ENCODE measurements around the gene RHOA.
"Not testable (repeated sequence)": the region's sequence is repeated elsewhere in the genome, so short reads cannot be mapped to it uniquely, and the experiment has no call there.

RHOA gene

DNA sequence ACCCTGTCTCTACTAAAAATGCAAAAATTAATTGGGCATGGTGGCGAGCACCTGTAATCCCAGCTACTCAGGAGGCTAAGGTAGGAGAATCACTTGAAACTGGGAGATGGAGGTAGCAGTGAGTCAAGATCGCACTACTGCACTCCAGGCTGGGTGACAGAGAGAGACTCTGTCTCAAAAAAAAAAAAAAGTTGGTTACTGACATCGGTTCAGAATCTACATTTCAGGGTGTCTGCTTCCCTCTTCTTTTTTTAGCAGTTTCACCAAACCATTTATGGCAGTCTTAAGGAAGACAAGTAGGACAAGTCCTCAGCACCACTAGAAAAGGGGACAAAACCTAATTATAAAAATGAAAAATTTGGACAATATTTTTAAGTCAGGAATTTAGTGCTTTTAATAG, 68.6 kb downstream of the RHOA start:
- CTCF ChIA-PET: interaction anchor here (0.7 to 1.4 kb wide), 2 partner anchors 10 to 86 kb away, joined by 3 to 4 read pairs; partner anchors contain the start of gene NICN1
- Mint-ChIP-seq H3K27ac (peak overlapping the region; percentile 45), H3K4me3 (no peak overlapping the region), H3K4me1 (peaks cover 45% of the 10 kb centered on the region), H3K9me3 (no peaks in the 10 kb centered on the region), H3K27me3 (no peaks in the 10 kb centered on the region), H3K36me3 (peaks cover 13% of the 10 kb centered on the region)
- DNase-seq: no peak

DNA sequence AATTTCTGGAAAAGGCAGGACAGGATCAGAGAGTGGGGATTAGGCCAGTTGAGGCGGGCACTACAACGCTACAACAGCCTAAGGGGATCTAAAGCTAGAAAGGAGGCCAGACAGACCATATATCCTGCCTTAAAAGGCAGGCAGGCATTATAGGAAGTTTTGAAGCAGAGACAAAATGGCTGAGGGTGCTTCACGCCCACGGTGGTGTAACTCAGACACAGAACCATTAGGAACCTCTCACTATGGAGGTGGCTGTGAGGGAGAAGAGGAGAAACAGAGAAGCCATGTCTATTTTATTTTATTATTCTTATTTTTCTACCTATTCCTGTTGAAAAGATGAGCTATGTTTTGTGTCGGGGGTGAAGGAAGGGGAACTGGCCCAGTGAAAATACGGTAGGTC, 69.8 kb downstream of the RHOA start:
- H3K27me3 Mint-ChIP-seq: no peaks in the 10 kb centered on the region
- peaks cover 49% of the 10 kb centered on the region for H3K4me1 Mint-ChIP-seq
- no peaks in the 10 kb centered on the region for H3K9me3 Mint-ChIP-seq
- H3K36me3 Mint-ChIP-seq: peaks cover 15% of the 10 kb centered on the region
- no peak for DNase-seq
- peak overlapping the region; percentile 100 for H3K27ac Mint-ChIP-seq
- CTCF ChIA-PET: interaction anchor here (1.0 to 1.4 kb wide), 2 partner anchors 87 to 107 kb away, joined by 3 to 4 read pairs; partner anchors contain the start of gene NICN1
- no peak overlapping the region for H3K4me3 Mint-ChIP-seq

DNA sequence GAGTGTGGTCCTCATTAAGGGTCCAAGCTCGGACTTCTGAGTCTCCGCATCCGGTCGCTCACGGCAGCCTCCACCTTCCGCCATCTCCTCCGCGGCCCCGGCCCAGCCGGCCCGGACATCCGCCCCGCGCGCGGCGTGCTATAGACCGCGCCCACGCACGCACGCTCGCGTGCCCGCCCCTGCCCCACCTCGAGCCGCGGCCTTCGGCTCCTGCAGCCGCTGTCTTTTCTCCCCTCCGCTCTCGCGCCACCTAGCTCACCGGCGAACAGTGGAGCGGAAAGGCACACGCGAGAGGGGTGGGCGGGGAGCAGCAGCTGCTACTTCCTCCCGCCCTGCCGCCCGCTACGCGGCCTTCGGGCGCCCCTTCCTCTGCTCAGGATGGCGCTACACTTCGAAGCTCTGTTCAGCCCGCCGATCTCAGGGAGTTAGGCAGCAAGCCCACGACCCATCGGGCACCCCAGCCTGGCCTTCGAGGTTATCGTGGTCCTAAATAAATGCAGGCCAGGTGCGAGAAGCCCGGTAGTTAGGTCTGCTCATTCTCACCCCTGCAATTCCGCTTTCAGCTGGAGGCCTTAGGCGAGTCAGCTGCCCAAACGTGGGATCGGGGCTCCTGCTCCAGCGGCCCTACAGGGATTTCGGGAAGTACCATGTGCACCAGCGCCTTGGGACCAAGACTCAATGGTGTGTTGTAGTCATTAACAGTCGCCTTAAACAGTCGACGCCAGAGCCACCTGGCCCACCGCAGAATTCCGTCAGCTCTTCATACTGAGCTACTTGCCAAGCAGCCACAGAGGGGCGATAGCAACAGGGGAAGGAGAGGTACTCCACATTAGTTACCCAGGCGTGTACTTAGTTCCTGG, 71.6 kb downstream of the RHOA start, which contains the start of gene USP4:
TSS of gene USP4 (minus strand) at position 113 of the 860 bp plus-strand sequence. CDS start at position 84, 29 bp downstream.
- peak; percentile 96 for DNase-seq
- peak within 1 kb of the TSS; percentile 98 for H3K4me3 Mint-ChIP-seq
- no peaks in the 10 kb centered on the region for H3K9me3 Mint-ChIP-seq
- peaks cover 19% of the 10 kb centered on the region for H3K36me3 Mint-ChIP-seq
- H3K27me3 Mint-ChIP-seq: no peaks in the 10 kb centered on the region
- peaks cover 51% of the 10 kb centered on the region for H3K4me1 Mint-ChIP-seq
- CTCF ChIA-PET: interaction anchor here (0.8 to 2.9 kb wide), 23 partner anchors 9 to 332 kb away, joined by 3 to 34 read pairs (median 4); partner anchors contain the start of genes DAG1, KLHDC8B, NICN1 and RHOA
- H3K27ac Mint-ChIP-seq: peak within 1 kb of the TSS; percentile 100

DNA sequence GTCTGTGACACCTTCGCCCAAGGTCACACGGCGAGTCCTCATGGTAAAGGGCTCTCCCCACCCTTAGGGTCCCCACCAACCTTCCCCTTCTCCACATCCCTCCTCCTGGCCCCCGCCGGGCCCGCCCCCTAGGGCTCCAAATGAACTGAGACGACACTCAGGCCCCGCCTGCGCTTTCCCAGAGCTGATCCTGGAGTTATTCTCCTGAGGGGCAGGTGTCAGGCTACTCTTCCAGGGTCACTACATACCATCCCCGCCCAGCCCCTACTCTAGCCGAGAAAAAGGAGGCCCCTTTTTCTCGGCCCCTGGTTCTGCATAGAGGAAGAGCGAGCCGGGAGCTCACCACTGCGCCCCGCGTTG, 72.2 kb downstream of the RHOA start:
- Mint-ChIP-seq H3K27me3 (no peaks in the 10 kb centered on the region), H3K9me3 (no peaks in the 10 kb centered on the region), H3K27ac (peak overlapping the region; percentile 100), H3K4me1 (peaks cover 53% of the 10 kb centered on the region), H3K36me3 (peaks cover 23% of the 10 kb centered on the region), H3K4me3 (peak overlapping the region; percentile 98)
- CTCF ChIA-PET: interaction anchor here (0.9 to 2.9 kb wide), 18 partner anchors 9 to 332 kb away, joined by 3 to 34 read pairs (median 6); partner anchors contain the start of genes DAG1, KLHDC8B and NICN1
- DNase-seq: no peak

DNA sequence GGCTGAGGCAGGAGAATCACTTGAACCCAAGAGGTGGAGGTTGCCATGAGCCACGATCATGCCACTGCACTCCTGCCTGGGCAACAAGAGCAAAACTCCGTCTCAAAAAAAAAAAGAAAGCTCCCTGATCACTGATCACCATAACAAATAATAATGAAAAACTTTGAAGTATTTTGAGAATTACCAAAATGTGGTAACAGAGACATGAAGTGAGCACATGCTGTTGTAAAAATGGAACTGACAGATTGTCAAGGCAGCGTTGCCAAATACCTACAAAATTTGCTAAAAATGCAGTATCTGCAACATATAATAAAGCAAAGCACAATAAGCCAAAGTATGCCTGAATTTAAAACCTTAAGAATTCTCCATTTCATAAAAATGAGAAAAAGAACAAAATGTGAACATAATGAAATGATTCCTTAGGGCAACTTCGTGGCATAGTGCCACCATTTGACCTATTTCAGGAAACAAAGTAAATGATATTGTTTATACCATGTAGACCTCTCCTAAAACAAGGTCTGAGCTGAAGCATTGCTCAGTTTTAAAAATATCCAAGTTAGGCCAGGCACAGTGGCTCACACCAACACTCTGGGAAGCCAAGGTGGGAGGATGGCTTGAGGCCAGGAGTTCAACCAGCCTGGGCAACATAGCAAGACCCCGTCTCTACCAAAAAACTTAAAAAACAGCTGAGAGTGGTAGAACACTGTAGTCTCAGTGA, 77.7 kb downstream of the RHOA start:
- CTCF ChIA-PET: interaction anchor here (0.5 to 1.7 kb wide), 3 partner anchors 114 to 118 kb away, joined by 3 to 9 read pairs (median 3); no protein-coding TSS in a partner anchor
- no peak overlapping the region for H3K4me3 Mint-ChIP-seq
- DNase-seq: no peak
- H3K4me1 Mint-ChIP-seq: peaks cover 38% of the 10 kb centered on the region
- no peaks in the 10 kb centered on the region for H3K9me3 Mint-ChIP-seq
- H3K27me3 Mint-ChIP-seq: no peaks in the 10 kb centered on the region
- H3K36me3 Mint-ChIP-seq: peaks cover 39% of the 10 kb centered on the region
- no peak overlapping the region for H3K27ac Mint-ChIP-seq

DNA sequence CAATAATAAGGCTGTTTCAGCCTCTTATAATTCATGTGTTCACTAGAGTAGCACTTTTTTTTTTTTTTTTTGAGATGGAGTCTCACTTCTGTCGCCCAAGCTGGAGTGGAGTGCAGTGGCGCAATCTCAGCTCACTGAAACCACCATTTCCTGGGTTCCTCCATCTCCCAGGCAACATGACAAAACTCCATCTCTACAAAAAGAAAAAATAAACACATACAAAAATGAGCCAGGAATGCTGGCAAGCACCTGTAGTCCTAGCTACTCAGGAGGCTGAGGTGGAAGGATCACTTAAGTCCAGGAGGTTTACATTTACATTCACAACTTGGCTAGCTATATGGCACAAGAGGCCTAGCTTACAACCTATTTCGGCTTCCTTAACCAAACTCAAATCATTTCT, 78.7 kb downstream of the RHOA start:
- Mint-ChIP-seq H3K4me1 (peaks cover 29% of the 10 kb centered on the region), H3K27me3 (no peaks in the 10 kb centered on the region), H3K4me3 (no peak overlapping the region), H3K9me3 (no peaks in the 10 kb centered on the region), H3K36me3 (peaks cover 38% of the 10 kb centered on the region), H3K27ac (no peak overlapping the region)
- CTCF ChIA-PET: interaction anchor here (0.6 to 1.2 kb wide), 3 partner anchors 119 to 617 kb away, joined by 3 read pairs; no protein-coding TSS in a partner anchor
- peak; percentile 33 for DNase-seq

DNA sequence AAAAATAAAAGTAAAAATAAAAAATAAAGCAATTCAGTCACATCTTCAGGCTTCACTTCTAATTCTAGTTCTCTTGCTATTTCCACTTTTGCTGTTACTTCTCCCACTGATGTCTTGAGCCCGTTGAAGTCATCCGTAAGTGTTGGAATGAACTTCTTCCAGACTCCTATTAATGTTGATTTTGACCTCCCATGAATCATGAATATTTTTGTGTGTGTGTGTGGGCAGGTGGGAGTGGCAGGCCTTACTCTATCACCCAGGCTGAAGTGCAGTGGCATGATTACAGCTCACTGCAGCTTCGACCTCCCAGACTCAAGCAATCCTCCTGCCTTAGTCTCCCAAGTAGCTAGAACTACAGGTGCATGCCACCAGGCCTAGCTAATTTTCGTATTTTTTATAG, 82.6 kb downstream of the RHOA start:
- H3K4me1 Mint-ChIP-seq: peaks cover 13% of the 10 kb centered on the region
- H3K36me3 Mint-ChIP-seq: peaks cover 46% of the 10 kb centered on the region
- H3K27ac Mint-ChIP-seq: no peak overlapping the region
- no peaks in the 10 kb centered on the region for H3K27me3 Mint-ChIP-seq
- CTCF ChIA-PET: no interaction called here
- H3K9me3 Mint-ChIP-seq: no peaks in the 10 kb centered on the region
- no peak for DNase-seq
- H3K4me3 Mint-ChIP-seq: no peak overlapping the region

DNA sequence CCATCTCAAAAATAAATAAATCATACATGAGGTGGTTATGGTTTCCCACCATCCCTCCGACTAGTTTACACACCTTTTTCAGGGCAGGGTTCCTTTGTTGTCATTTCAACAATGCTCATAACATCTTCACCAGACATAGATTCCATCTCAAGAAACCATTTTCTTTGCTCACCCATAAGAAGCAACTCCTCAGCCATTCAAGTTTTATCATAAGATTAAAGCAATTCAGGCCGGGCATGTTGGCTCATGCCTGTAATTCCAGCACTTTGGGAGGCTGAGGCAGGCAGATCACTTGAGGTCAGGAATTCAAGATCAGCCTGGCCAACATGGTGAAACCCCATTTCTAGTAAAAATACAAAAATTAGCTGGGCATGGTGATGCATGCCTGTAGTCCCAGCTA, 83.4 kb downstream of the RHOA start:
- H3K4me3 Mint-ChIP-seq, H3K9me3 Mint-ChIP-seq, H3K27me3 Mint-ChIP-seq, H3K4me1 Mint-ChIP-seq, CTCF ChIA-PET, DNase-seq: not testable (repeated sequence)
- Mint-ChIP-seq H3K36me3 (peaks cover 46% of the 10 kb centered on the region), H3K27ac (peak overlapping the region; percentile 38)

DNA sequence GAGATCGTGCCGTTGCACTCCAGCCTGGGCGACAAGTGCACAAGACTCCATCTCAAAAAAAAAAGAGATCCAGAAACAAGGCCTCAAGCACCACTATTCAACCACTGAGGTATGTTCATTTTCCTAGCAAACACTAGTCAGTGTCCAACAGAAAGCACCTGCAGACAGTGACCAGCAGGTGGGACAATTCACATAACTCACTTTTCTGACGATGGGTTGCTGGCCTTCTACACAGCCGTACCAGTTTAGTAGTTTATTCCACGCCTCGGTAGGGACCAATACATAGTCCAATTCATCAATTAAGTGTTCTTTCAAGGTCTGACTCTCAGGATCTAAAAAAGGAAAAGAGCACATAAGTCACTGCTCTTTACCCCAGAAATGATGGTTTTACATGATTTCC, 84.3 kb downstream of the RHOA start:
- peaks cover 43% of the 10 kb centered on the region for H3K36me3 Mint-ChIP-seq

DNA sequence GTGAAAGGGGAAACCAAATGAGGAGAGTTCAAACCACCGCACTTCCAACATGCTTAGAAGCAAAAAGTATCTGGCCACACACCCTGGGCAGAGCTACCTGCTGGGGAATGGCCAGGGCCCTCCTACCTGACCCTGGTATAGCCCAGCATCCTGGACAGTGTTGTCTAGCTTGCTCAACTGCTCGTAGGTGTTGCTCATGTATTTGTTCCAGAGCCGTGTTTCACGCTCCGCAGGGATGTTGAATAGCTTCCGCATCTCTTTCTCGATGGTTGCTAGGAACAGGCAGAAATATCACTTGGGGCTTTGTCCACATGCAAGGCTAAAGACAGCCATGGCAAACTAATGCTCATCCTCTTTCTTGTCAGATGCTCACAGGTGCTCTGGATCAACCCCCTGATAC, 87.0 kb downstream of the RHOA start:
- no peaks in the 10 kb centered on the region for H3K4me1 Mint-ChIP-seq
- no peak for DNase-seq
- CTCF ChIA-PET: no interaction called here
- H3K4me3 Mint-ChIP-seq: no peak overlapping the region
- no peaks in the 10 kb centered on the region for H3K27me3 Mint-ChIP-seq
- no peaks in the 10 kb centered on the region for H3K9me3 Mint-ChIP-seq
- no peak overlapping the region for H3K27ac Mint-ChIP-seq
- H3K36me3 Mint-ChIP-seq: peaks cover 56% of the 10 kb centered on the region

More for the DNA sequence above, 84.3 kb downstream of the RHOA start:
- no peak for DNase-seq
- CTCF ChIA-PET: interaction anchor here (0.6 kb wide), 1 partner anchor 100 kb away, joined by 3 read pairs; no protein-coding TSS in a partner anchor
- Mint-ChIP-seq H3K4me1 (no peaks in the 10 kb centered on the region), H3K4me3 (no peak overlapping the region), H3K27ac (no peak overlapping the region), H3K27me3 (no peaks in the 10 kb centered on the region), H3K9me3 (no peaks in the 10 kb centered on the region)

DNA sequence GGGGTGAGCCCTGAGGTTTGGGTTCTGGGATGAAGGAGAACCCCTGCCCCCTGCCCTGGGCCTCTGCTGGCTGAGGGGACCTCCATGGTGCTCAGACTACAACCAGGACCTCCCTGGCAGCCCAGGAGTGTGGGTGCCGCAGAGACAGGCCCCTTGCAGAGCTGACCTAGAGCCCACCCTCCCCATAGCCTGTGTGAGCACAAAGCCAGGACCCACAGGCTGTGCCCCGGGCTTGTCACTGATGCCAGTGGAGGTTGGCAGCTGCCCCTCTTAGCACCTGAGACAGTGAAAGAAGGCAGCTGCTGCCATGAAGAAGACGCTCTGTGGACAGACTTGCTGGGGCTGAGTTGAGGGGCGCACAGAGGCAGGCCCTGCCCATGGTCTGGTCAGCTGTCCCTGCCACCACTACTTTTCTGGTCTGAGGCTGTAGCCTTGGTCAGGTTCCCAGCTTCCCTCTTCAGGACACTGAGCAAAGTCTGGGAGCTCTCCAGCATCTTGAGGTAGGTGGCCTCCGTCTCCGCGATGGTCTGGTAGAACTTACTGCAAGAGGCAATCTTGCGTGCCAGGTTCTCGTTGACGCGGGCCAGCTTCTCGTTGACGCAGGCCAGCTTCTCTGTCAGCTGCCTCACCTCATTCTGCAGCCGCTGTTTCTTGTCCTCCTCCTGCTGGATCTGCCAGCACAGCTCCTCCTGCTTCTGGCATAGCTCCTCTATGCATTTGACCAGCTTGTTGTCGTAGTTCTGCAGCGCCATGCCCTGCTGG, 94.9 kb downstream of the RHOA start:
- H3K9me3 Mint-ChIP-seq: no peaks in the 10 kb centered on the region
- no peaks in the 10 kb centered on the region for H3K4me1 Mint-ChIP-seq
- CTCF ChIA-PET: no interaction called here
- H3K36me3 Mint-ChIP-seq: peaks cover 27% of the 10 kb centered on the region
- H3K27ac Mint-ChIP-seq: no peak overlapping the region
- no peak overlapping the region for H3K4me3 Mint-ChIP-seq
- DNase-seq: no peak
- no peaks in the 10 kb centered on the region for H3K27me3 Mint-ChIP-seq

DNA sequence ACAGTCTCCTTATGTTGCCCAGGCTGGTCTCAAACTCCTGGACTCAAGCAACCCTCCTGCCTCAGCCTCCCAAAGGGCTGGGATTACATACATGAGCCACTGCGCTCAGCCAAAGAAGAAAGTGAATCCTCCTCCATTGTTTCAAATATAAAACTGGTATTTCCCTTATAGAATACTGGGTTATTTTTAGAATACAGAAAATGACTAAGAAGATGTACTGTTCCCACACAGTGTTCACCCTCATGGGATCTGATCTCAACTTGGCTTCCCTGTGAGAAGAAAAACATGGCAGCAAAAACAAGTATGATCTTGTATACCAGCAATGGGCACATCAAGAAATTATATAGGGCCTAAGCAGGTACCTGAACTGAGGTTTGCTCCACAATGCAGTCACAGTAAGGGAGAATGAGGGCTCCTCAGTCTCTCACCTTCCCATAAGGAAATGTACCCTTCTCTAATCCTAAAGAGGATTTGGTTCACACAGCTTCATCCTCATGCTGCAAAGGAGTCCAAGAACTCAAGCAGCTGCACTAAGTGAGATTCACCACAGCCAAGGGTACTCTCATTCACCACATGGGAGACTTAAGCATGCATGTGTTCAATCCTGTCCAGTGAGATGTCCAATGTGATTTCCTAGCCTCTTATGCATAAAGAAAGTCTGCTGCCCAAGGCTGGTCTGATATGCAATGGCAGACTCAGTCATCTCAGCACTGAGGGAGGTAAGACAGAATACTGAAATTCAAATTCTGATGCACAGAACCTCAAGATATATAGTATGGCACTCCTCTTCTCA, 97.7 kb downstream of the RHOA start:
- H3K27me3 Mint-ChIP-seq: no peaks in the 10 kb centered on the region
- CTCF ChIA-PET: no interaction called here
- no peak overlapping the region for H3K27ac Mint-ChIP-seq
- DNase-seq: no peak
- H3K4me1 Mint-ChIP-seq: peaks cover 5% of the 10 kb centered on the region
- H3K36me3 Mint-ChIP-seq: peaks cover 35% of the 10 kb centered on the region
- no peak overlapping the region for H3K4me3 Mint-ChIP-seq
- H3K9me3 Mint-ChIP-seq: no peaks in the 10 kb centered on the region

DNA sequence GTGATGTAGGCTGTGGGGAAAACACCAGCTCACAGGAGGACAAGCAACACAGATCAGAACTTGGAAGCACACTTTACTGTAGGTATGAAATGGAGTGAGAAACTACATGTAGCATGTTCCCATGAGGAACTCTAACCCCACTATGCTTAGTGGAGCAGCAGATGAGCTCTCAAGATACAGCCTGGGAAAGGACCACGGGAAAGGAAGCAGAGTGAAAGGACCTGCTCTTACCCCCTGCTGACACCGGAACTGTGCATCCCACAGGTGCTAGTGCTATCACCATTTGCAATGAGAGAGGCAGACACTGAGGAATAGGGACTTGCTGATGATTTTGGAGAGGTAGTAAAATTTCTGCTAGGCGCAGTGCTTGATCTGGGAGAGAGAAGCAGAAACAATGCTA, 100.5 kb downstream of the RHOA start:
- no peaks in the 10 kb centered on the region for H3K9me3 Mint-ChIP-seq
- no peaks in the 10 kb centered on the region for H3K27me3 Mint-ChIP-seq
- peak overlapping the region; percentile 21 for H3K27ac Mint-ChIP-seq
- no peak for DNase-seq
- H3K36me3 Mint-ChIP-seq: peaks cover 41% of the 10 kb centered on the region
- CTCF ChIA-PET: no interaction called here
- H3K4me3 Mint-ChIP-seq: no peak overlapping the region
- peaks cover 5% of the 10 kb centered on the region for H3K4me1 Mint-ChIP-seq
